Stomach (tissue), 4 donors: Measurements from ENCODE around the gene RANBP3.

Experiments used
- CTCF ChIP-seq, 7 experiments: fragments of 450-650 bp in 4 of 7; fragments of 200-600 bp in 3 of 7; sonication (generic) in 3 of 7; IDR thresholded peaks; one replicate each; pipeline ENCODE4 v1.5.1; 2016 to 2019; ENCODE audit warnings: antibody characterized with exemption in 7 of 7, control low read depth in 2 of 7, mild to moderate bottlenecking in 1 of 7
- EP300 ChIP-seq: sonication (generic); formaldehyde crosslinking; IDR thresholded peaks from one replicate; pipeline ENCODE4 v1.6.1; 2017; ENCODE audit warnings: antibody characterized with exemption
- POLR2A ChIP-seq, 4 donors: fragments of 450-650 bp; IDR thresholded peaks; one replicate each; pipeline ENCODE4 v1.6.1; 2016; ENCODE audit warnings: antibody characterized with exemption in 4 of 4, control low read depth in 2 of 4, mild to moderate bottlenecking in 1 of 4, moderate library complexity in 1 of 4

DNA sequence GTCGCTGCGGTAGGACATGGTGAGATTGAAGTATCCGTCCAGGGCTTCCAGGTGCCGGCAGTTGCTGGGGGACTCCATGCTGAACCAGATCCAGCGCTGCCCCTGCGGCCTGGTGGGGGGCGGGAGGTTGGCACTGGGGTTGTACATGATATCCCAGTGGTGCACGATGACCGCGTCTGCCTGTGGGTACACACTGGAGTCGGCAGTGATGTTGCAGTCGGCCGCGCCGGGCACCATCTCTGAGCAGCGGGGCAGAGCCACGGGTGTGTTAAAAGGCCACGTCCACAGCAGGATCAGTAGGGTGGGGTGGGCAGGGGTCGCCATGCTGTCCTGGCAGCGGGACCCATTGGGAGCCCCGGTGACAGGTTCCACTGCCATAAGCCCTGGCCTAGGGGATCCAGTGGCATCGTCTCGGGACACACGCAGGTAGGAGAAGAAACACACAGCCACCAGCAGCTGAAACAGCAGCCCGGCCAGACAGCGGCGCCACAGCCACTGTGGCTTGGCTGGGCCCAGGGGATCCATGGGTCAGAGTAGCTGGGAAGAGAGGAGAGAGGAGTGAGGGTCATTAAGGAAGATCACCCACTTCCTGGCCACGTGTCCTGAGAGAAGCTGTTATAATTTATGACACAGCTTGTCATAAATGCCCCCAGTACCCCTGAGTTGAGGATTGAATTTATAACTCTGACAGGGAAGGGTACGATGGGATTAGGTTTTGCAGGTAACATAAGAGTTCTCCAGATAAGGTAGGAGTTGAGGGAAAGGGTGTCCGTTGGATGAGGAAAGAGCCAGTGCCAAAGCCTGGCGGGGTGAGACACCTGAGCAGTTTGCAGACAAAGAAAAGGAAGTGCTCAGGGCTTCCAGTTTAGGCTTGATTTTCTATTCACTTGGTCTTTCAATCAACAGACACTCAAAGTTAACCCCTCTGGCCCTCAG lies 110.5 kb downstream of the RANBP3 start:
- no peak for TF ChIP-seq EP300
- no peak for TF ChIP-seq POLR2A (IDR thresholded peaks at IDR 0.05)
- TF ChIP-seq CTCF (IDR thresholded peaks at IDR 0.05), result no peak
